HG03280 (cell line): ENCODE measurements around the gene PPCDC.
"Not testable (repeated sequence)": the region's sequence is repeated elsewhere in the genome, so short reads cannot be mapped to it uniquely, and the experiment has no call there.

Experiments
- ATAC-seq: cut with Tn5 transposase; IDR thresholded peaks from one replicate; pipeline ENCODE4 v1.9.1; 2021; ENCODE audit warnings: mild to moderate bottlenecking, moderate library complexity; ENCODE audit not compliant: unreplicated experiment

Gene PPCDC

GRCh38 chr15:75065851-75066509 is 42.6 kb downstream of the PPCDC start:
- ATAC-seq, result no peak

- no peak for ATAC-seq
Observed at GRCh38 chr15:75067123-75067830, 43.9 kb downstream of the PPCDC start.

- no peak for ATAC-seq
Observed at GRCh38 chr15:75068748-75069147, 45.4 kb downstream of the PPCDC start.

- peak; percentile 72 for ATAC-seq
Observed at GRCh38 chr15:75069301-75069925, 46.0 kb downstream of the PPCDC start.

- no peak for ATAC-seq
Observed at GRCh38 chr15:75070674-75071073, 47.3 kb downstream of the PPCDC start.

- ATAC-seq, result no peak
Observed at GRCh38 chr15:75073197-75073596, 49.8 kb downstream of the PPCDC start.

- no peak for ATAC-seq
Observed at GRCh38 chr15:75076277-75076676, 52.9 kb downstream of the PPCDC start.

- not testable (repeated sequence) for ATAC-seq
Observed at GRCh38 chr15:75077551-75077961, 54.2 kb downstream of the PPCDC start.

GRCh38 chr15:75081150-75081549 is 57.8 kb downstream of the PPCDC start:
- ATAC-seq, result no peak

- no peak for ATAC-seq
Observed at GRCh38 chr15:75082689-75083088, 59.3 kb downstream of the PPCDC start.

GRCh38 chr15:75085708-75086107 is 62.3 kb downstream of the PPCDC start:
- ATAC-seq, result not testable (repeated sequence)

GRCh38 chr15:75089456-75090387 is 66.3 kb downstream of the PPCDC start:
- ATAC-seq, result no peak

- no peak for ATAC-seq
Observed at GRCh38 chr15:75090388-75090734, 67.0 kb downstream of the PPCDC start.

- no peak for ATAC-seq
Observed at GRCh38 chr15:75091814-75092213, 68.4 kb downstream of the PPCDC start.

GRCh38 chr15:75094961-75095478 is 71.6 kb downstream of the PPCDC start:
- ATAC-seq, result peak; percentile 45

GRCh38 chr15:75095594-75095993 is 72.2 kb downstream of the PPCDC start:
- peak; percentile 65 for ATAC-seq

- no peak for ATAC-seq
Observed at GRCh38 chr15:75097939-75098338, 74.5 kb downstream of the PPCDC start.

GRCh38 chr15:75098404-75098803 is 75.0 kb downstream of the PPCDC start:
- no peak for ATAC-seq
